Hepatocyte (in vitro differentiated cells): ENCODE measurements around the gene NANOS2. TPM values are rescaled to one million over a fixed set of nuclear protein-coding genes. Genes with fewer than 3 reads are reported as not detected.

ENCODE experiments used
- DNase-seq: peaks from one replicate; pipeline ENCODE4 v3.0.0-alpha.2; 2016; ENCODE audit warnings: low spot score
- H2AFZ ChIP-seq: fragments of 200-600 bp; sonication (generic); 2 replicates; pipeline ENCODE4 v1.6.0; 2016; ENCODE audit warnings: antibody characterized with exemption, mild to moderate bottlenecking
- H3K27ac ChIP-seq: fragments of 200-600 bp; sonication (generic); 2 replicates; pipeline ENCODE4 v1.5.1; 2016; ENCODE audit warnings: mild to moderate bottlenecking
- H3K27me3 ChIP-seq: fragments of 200-600 bp; sonication (generic); 2 replicates; pipeline ENCODE4 v1.6.1; 2016
- H3K36me3 ChIP-seq: fragments of 200-600 bp; sonication (generic); replicated peaks from 2 replicates; pipeline ENCODE4 v1.5.1; 2016; ENCODE audit warnings: low read depth; ENCODE audit not compliant: insufficient read depth
- H3K4me1 ChIP-seq: fragments of 200-600 bp; sonication (generic); 2 replicates; pipeline ENCODE4 v1.5.1; 2016; ENCODE audit warnings: mild to moderate bottlenecking, moderate library complexity; ENCODE audit not compliant: insufficient read depth
- H3K4me2 ChIP-seq: fragments of 200-600 bp; sonication (generic); 2 replicates; pipeline ENCODE4 v1.6.0; 2016
- H3K4me3 ChIP-seq: fragments of 200-600 bp; sonication (generic); 2 replicates; pipeline ENCODE4 v1.5.1; 2016; ENCODE audit warnings: mild to moderate bottlenecking
- H3K79me2 ChIP-seq: fragments of 200-600 bp; sonication (generic); 2 replicates; pipeline ENCODE4 v1.6.0; 2017; ENCODE audit warnings: mild to moderate bottlenecking
- H3K9me2 ChIP-seq: fragments of 200-600 bp; sonication (generic); replicated peaks from 2 replicates; pipeline ENCODE4 v1.6.0; 2017; ENCODE audit warnings: mild to moderate bottlenecking; ENCODE audit not compliant: insufficient read depth
- H3K9me3 ChIP-seq: fragments of 200-600 bp; sonication (generic); 2 replicates; pipeline ENCODE4 v1.5.1; 2016; ENCODE audit warnings: low read depth, mild to moderate bottlenecking
- H4K20me1 ChIP-seq: fragments of 200-600 bp; sonication (generic); 2 replicates; pipeline ENCODE4 v1.6.0; 2016; ENCODE audit warnings: mild to moderate bottlenecking; ENCODE audit not compliant: insufficient read depth, poor library complexity, severe bottlenecking
- EZH2 ChIP-seq: fragments of 200-600 bp; sonication (generic); IDR thresholded peaks from 2 replicates; pipeline ENCODE4 v1.6.1; 2016; ENCODE audit warnings: antibody characterized with exemption, mild to moderate bottlenecking, borderline replicate concordance
- EZH2phosphoT487 ChIP-seq: fragments of 200-600 bp; sonication (generic); IDR thresholded peaks from one replicate; pipeline ENCODE4 v1.6.1; 2018; ENCODE audit warnings: antibody characterized with exemption, mild to moderate bottlenecking, low read depth, moderate library complexity; ENCODE audit not compliant: unreplicated experiment, severe bottlenecking
- whole genome bisulfite sequencing: methylation state at CpG from one replicate; pipeline ENCODE4 v1.1.6; 2016; ENCODE audit warnings: low lambda C conversion rate; ENCODE audit errors: missing lambda C conversion rate; 5-methylcytosine and 5-hydroxymethylcytosine counted together
- polyA plus RNA-seq: library from polyadenylated mRNA; unstranded; fragments of >200 nt; fragmentation: Nextera tagmentation; extraction: Ambion mirVana; gene quantifications from 2 replicates; pipeline ENCODE4 v1.2.1, GENCODE V29; 2016
- total RNA-seq: library from RNA; depleted of rRNA; stranded (reverse); fragments of >200 nt; gene quantifications from 2 replicates; pipeline ENCODE4 v1.2.3, GENCODE V29; 2014
- TF ChIP-seq, protein P1 (sequence below): fragments of 200-600 bp; sonication (generic); IDR thresholded peaks from 2 replicates; pipeline ENCODE4 v1.5.1; 2016; ENCODE audit warnings: antibody characterized with exemption, mild to moderate bottlenecking; ENCODE audit not compliant: poor library complexity

Gene NANOS2
- total and polyA plus RNA-seq, 2 experiments from 2014 or later: not detected

DNA sequence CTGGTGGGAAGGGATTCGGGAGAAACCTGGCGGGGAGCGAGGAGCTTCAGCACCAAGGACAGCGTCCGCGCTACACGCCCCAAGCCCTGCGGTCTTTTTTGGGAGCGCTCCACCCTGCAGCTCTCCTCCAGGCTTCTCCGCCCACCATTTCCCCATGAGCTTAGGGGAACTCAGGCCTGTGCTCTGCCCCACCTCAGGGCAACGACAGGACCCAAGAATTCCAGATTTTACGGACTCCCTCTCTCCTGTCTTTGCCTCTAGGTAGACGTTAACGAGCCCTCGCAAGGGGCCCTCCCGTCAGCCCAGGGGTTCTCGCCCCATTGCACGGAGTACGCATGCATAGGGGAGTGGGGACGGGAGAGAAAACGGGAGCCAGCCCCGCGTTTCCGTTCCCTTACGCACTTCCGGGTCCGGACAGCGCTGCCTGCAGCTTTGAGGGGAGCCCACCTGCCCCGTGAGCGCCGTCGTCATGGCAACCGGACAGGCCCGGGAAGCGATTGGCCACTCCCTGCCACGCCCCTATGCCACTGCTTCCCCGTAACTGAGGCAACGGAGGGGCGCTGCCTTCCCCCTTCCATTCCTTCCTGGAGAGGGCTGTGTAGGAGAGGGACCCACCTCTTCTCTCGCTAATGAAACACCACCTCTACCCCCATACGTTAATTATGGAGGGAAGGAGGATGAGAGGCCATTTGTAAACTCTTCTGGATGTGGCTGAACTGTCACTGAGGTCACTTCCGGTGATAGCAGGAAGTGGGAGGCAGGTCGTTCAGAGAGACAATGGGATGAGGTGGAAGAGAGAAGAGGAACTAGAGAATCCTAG lies 38.3 kb upstream of the NANOS2 start:
- no peaks in the 10 kb centered on the region for H3K36me3 ChIP-seq
- 2% methylated on average over 43 of the region's 43 CpGs for WGBS
- H3K4me2 ChIP-seq: peak overlapping the region; percentile 87
- TF ChIP-seq EZH2phosphoT487: no peak
- TF ChIP-seq EZH2: no peak
- TF ChIP-seq, protein P1, sequence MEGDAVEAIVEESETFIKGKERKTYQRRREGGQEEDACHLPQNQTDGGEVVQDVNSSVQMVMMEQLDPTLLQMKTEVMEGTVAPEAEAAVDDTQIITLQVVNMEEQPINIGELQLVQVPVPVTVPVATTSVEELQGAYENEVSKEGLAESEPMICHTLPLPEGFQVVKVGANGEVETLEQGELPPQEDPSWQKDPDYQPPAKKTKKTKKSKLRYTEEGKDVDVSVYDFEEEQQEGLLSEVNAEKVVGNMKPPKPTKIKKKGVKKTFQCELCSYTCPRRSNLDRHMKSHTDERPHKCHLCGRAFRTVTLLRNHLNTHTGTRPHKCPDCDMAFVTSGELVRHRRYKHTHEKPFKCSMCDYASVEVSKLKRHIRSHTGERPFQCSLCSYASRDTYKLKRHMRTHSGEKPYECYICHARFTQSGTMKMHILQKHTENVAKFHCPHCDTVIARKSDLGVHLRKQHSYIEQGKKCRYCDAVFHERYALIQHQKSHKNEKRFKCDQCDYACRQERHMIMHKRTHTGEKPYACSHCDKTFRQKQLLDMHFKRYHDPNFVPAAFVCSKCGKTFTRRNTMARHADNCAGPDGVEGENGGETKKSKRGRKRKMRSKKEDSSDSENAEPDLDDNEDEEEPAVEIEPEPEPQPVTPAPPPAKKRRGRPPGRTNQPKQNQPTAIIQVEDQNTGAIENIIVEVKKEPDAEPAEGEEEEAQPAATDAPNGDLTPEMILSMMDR: no peak
- H3K9me3 ChIP-seq: no peaks in the 10 kb centered on the region
- no peaks in the 10 kb centered on the region for H4K20me1 ChIP-seq
- peaks cover 6% of the 10 kb centered on the region for H3K4me1 ChIP-seq
- peak overlapping the region; percentile 14 for H3K4me3 ChIP-seq
- H3K9me2 ChIP-seq: no peaks in the 10 kb centered on the region
- peaks cover 5% of the 10 kb centered on the region for H3K27me3 ChIP-seq
- no peak overlapping the region for H3K27ac ChIP-seq
- H3K79me2 ChIP-seq: no peaks in the 10 kb centered on the region
- DNase-seq: peak; percentile 85
- no peak overlapping the region for H2AFZ ChIP-seq

DNA sequence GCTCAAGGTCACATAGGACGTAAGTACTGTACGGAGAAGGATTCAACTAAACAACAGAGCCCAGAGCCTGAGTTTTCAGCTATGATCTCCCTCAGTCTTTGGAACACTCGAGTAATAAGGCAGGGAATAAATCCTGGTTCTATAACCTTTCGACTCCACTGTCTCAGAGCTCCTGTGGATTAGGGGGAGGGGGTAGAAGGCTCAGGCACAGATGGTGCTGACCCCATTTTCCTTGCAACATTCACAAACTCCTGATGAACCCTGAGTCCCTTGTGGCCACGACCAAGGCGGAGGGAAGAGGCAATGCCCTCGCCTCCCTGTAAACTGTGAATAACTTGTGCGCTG lies 37.7 kb upstream of the NANOS2 start:
- Histone ChIP-seq H3K79me2 (no peaks in the 10 kb centered on the region), H3K36me3 (no peaks in the 10 kb centered on the region), H3K4me1 (peaks cover 6% of the 10 kb centered on the region), H3K4me2 (peak overlapping the region; percentile 87), H3K4me3 (no peak overlapping the region), H2AFZ (no peak overlapping the region), H3K27ac (no peak overlapping the region), H3K9me3 (no peaks in the 10 kb centered on the region), H3K9me2 (no peaks in the 10 kb centered on the region), H4K20me1 (no peaks in the 10 kb centered on the region), H3K27me3 (peaks cover 5% of the 10 kb centered on the region)
- no peak for DNase-seq
- WGBS: 40% methylated on average over 8 of the region's 8 CpGs
- TF ChIP-seq EZH2phosphoT487 (no peak), EZH2 (no peak)
- TF ChIP-seq, protein P1: no peak

DNA sequence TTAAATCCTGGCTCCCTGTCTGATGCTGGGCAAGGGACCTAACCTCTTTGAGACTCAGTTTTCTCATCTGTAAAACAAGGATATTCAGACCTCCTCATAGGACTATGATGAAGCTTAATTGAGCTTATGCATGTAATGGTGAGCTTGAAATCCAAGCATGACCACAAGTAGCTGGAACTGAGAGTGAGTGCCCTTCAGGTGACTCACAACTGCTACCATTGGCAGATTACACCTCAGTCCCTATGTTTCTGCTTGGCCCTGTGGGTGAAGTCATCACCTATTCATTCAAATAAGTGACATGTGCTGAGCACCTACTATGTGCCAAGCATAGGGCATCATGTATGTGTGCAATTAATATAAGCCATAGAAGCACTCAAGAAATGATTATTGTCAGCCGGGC lies 33.3 kb upstream of the NANOS2 start:
- Histone ChIP-seq H3K27me3 (peaks cover 5% of the 10 kb centered on the region), H3K4me1 (peaks cover 6% of the 10 kb centered on the region)
- WGBS: 93% methylated on average over 1 of the region's 1 CpG

More for the DNA sequence above, 33.3 kb upstream of the NANOS2 start:
- Histone ChIP-seq H3K9me3 (no peaks in the 10 kb centered on the region), H3K4me3 (no peak overlapping the region), H3K79me2 (no peaks in the 10 kb centered on the region), H3K4me2 (no peak overlapping the region), H3K9me2 (no peaks in the 10 kb centered on the region), H3K27ac (no peak overlapping the region), H2AFZ (no peak overlapping the region), H4K20me1 (no peaks in the 10 kb centered on the region), H3K36me3 (no peaks in the 10 kb centered on the region)
- no peak for DNase-seq
- TF ChIP-seq, protein P1: no peak
- no peak for TF ChIP-seq EZH2
- TF ChIP-seq EZH2phosphoT487: no peak
